ENCODE measurements around the gene RAB37. TPM values are rescaled to one million over a fixed set of nuclear protein-coding genes. Genes with fewer than 3 reads are reported as not detected.

Gene RAB37
- total and polyA plus RNA-seq, 9 of the 15 experiments (the other 6 are each of a cell fraction or from before 2014, with no cell fraction given): 0.03 to 0.27 (median 0.11) TPM; not detected in 4

- H3K9ac ChIP-seq (ENCODE audit: insufficient read depth in 1 of 2, low read depth in 2 of 2, low read length in 2 of 2): no peak overlapping the region
- H3K9me3 ChIP-seq (replicated peaks; ENCODE audit: control insufficient read depth, insufficient read depth, low read depth, low read length): no peaks in the 10 kb centered on the region
- ATAC-seq: peak; percentile 50; the same call in 2 of the 3 replicates
- H3K27ac ChIP-seq (ENCODE audit: extremely low read depth, low read depth, low read length): no peak overlapping the region
- intact Hi-C loops (cut with micrococcal nuclease): loop anchor here (1.0 kb wide), 1 partner anchor 80 kb away; no protein-coding TSS in a partner anchor
- in situ Hi-C loops (cut with MboI): no loop called here
- no peaks in the 10 kb centered on the region for H3K79me2 ChIP-seq (ENCODE audit: control insufficient read depth, insufficient read depth, low read length)
- FAIRE-seq: no peak
- H3K4me3 ChIP-seq: no peak overlapping the region
- no peak overlapping the region for H3K4me2 ChIP-seq (ENCODE audit: insufficient read depth, low read length)
- peaks cover 5% of the 10 kb centered on the region; the same call in 1 of the 2 replicates for H4K20me1 ChIP-seq (replicated peaks; ENCODE audit: control insufficient read depth, insufficient read depth, low read length)
- H3K27me3 ChIP-seq (ENCODE audit: control insufficient read depth in 2 of 2, insufficient read depth in 2 of 2, low read length in 2 of 2): peaks cover 34 to 75% of the 10 kb centered on the region in 2 experiments; a peak in 4 of 5 replicates
- POLR2A ChIA-PET: interaction anchor here (0.6 to 1.0 kb wide), 5 partner anchors 40 to 1452 kb away, joined by 3 to 4 read pairs (median 4); no protein-coding TSS in a partner anchor
- CTCF ChIA-PET (ENCODE audit: low intra/inter-chr PET ratio): interaction anchor here (2.6 kb wide), 1 partner anchor 80 kb away, joined by 15 read pairs; no protein-coding TSS in a partner anchor
- DNase-seq (ENCODE audit: extremely low read depth in 1 of 4, low spot score in 3 of 4): peak in 2 of 4 experiments; percentile 32
- no TSS peak for BruUV-seq (replicated peaks)
- WGBS (ENCODE audit: insufficient coverage, low coverage, missing lambda C conversion rate): 17% methylated on average over 27 of the region's 38 CpGs
- no peaks in the 10 kb centered on the region for H3K9me1 ChIP-seq (ENCODE audit: control insufficient read depth, insufficient read depth, low read length)
- H2AFZ ChIP-seq (ENCODE audit: low read depth, low read length): no peak overlapping the region
- H3K36me3 ChIP-seq (ENCODE audit: control insufficient read depth, insufficient read depth, low read length): no peaks in the 10 kb centered on the region
- peaks cover 0 to 20% of the 10 kb centered on the region in 2 experiments; a peak in 3 of 5 replicates for H3K4me1 ChIP-seq (replicated peaks in 1 of 2; ENCODE audit: control insufficient read depth in 2 of 2, insufficient read depth in 2 of 2, low read length in 2 of 2)
- TF ChIP-seq ZBTB49 (CRISPR knock-in tag; IDR thresholded peaks at IDR 0.05; ENCODE audit: borderline replicate concordance) (no peak), GTF2A2 (tag; IDR thresholded peaks at IDR 0.05) (no peak), TEAD1 (CRISPR knock-in tag; IDR thresholded peaks at IDR 0.05) (peak in 1 of 2 experiments; percentile 19; a peak in 1 of 4 replicates), RAD21 (CRISPR knock-in tag; conservative IDR thresholded peaks at IDR 0.05 in 1 of 2, IDR thresholded peaks at IDR 0.05 in 1 of 2) (peak; percentile 12 to 51; a peak in 2 of 4 replicates), TCFL5 (CRISPR knock-in tag; conservative IDR thresholded peaks at IDR 0.05) (no peak), ARID1B (IDR thresholded peaks at IDR 0.05) (no peak), CTCF (IDR thresholded peaks at IDR 0.05 in 2 of 3, conservative IDR thresholded peaks at IDR 0.05 in 1 of 3; ENCODE audit: insufficient read depth in 2 of 3, low read depth in 1 of 3, low read length in 3 of 3) (peak; percentile 41 to 50 (median 48); a peak in 5 of 6 replicates), ZNF263 (CRISPR knock-in tag; IDR thresholded peaks at IDR 0.05; ENCODE audit: borderline replicate concordance) (peak; percentile 71)
Measured at GRCh38 chr17:74737299-74738050, 419 bp downstream of the RAB37 start.

All from K562 (cell line).